H1 (cell line): Measurements from ENCODE around the gene LRPPRC. TPM values are rescaled to one million over a fixed set of nuclear protein-coding genes. Genes with fewer than 3 reads are reported as not detected.

ENCODE experiments used
- CTCF ChIA-PET: fragments of 300-600 bp; sonication (Branson Sonifier 250); formaldehyde crosslinking; loops from one replicate; lab custom pipeline; 2021; ENCODE audit not compliant: partially characterized antibody; lab: Charles Lee
- POLR2A ChIA-PET: fragments of 300-600 bp; sonication (Branson Sonifier 250); formaldehyde crosslinking; loops from one replicate; lab custom pipeline; 2021; ENCODE audit warnings: inconsistent platforms; ENCODE audit not compliant: partially characterized antibody; lab: Charles Lee
- DNase-seq, 2 experiments: peaks; one replicate each; pipeline versions ENCODE4 v3.0.0 to v3.0.0-alpha.2; 2010 to 2022; ENCODE audit warnings: low spot score in 2 of 2, low read depth in 1 of 2, mixed read lengths in 1 of 2
- FAIRE-seq: peaks from 2 replicates; lab custom pipeline; 2011; peaks lifted over from hg19 to GRCh38; lab: Jason Lieb, UNC
- H2AFZ ChIP-seq: 2 replicates; pipeline ENCODE4 v1.8.1; 2012; ENCODE audit warnings: low read length, inconsistent platforms
- H2AK5ac ChIP-seq: 2 replicates; pipeline ENCODE4 v1.6.1; 2013; ENCODE audit warnings: low read depth, low read length
- H2BK120ac ChIP-seq: replicated peaks from 2 replicates; pipeline ENCODE3; 2013; ENCODE audit warnings: low read depth, low read length, inconsistent platforms
- H2BK12ac ChIP-seq: 2 replicates; pipeline ENCODE4 v1.6.1; 2013; ENCODE audit warnings: low read depth, low read length
- H2BK15ac ChIP-seq: 2 replicates; pipeline ENCODE4 v1.6.1; 2013; ENCODE audit warnings: low read length
- H2BK20ac ChIP-seq: 2 replicates; pipeline ENCODE4 v1.6.1; 2013; ENCODE audit warnings: low read length
- H2BK5ac ChIP-seq: 2 replicates; pipeline ENCODE4 v1.6.1; 2013; ENCODE audit warnings: low read depth, low read length
- H3K14ac ChIP-seq: 2 replicates; pipeline ENCODE4 v1.6.1; 2013; ENCODE audit warnings: inconsistent platforms; ENCODE audit not compliant: insufficient read length
- H3K18ac ChIP-seq: 2 replicates; pipeline ENCODE4 v1.6.1; 2013; ENCODE audit warnings: low read length; ENCODE audit errors: extremely low read depth
- H3K23ac ChIP-seq: 2 replicates; pipeline ENCODE4 v1.6.1; 2013; ENCODE audit warnings: inconsistent platforms; ENCODE audit not compliant: insufficient read length
- H3K23me2 ChIP-seq: 2 replicates; pipeline ENCODE4 v1.6.1; 2013; ENCODE audit warnings: low read depth, low read length
- H3K27ac ChIP-seq: 2 replicates; pipeline ENCODE4 v1.6.1; 2011; ENCODE audit warnings: low read depth, low read length, inconsistent platforms
- H3K27me3 ChIP-seq, 4 experiments: replicated peaks in 1 of 4; 1 replicate in 1 of 4; 2 replicates in 3 of 4; pipeline versions ENCODE4 v1.6.1 to v1.8.1; 2011 to 2013; ENCODE audit warnings: low read length in 3 of 4, mild to moderate bottlenecking in 3 of 4, inconsistent platforms in 2 of 4, mixed read lengths in 2 of 4, moderate library complexity in 1 of 4; ENCODE audit not compliant: control insufficient read depth in 3 of 4, insufficient read depth in 3 of 4; ENCODE audit errors: extremely low read depth in 1 of 4
- H3K36me3 ChIP-seq, 4 experiments: 2 replicates each; pipeline versions ENCODE4 v1.6.1 to v1.8.1; 2011 to 2013; ENCODE audit warnings: mild to moderate bottlenecking in 4 of 4, low read length in 3 of 4, moderate library complexity in 2 of 4, control low read depth in 1 of 4, inconsistent platforms in 1 of 4; ENCODE audit not compliant: insufficient read depth in 4 of 4, control insufficient read depth in 2 of 4
- H3K4ac ChIP-seq: replicated peaks from 2 replicates; pipeline ENCODE3; 2013; ENCODE audit warnings: low read length, low read depth, mixed read lengths, inconsistent platforms; ENCODE audit not compliant: insufficient read length
- H3K4me1 ChIP-seq, 4 experiments: replicated peaks in 1 of 4; 1 replicate in 1 of 4; 2 replicates in 3 of 4; pipeline versions ENCODE4 v1.6.1 to v1.8.1; 2011 to 2013; ENCODE audit warnings: low read length in 3 of 4, inconsistent platforms in 2 of 4, mixed read lengths in 1 of 4; ENCODE audit not compliant: insufficient read depth in 4 of 4, control insufficient read depth in 3 of 4
- H3K4me2 ChIP-seq, 2 experiments: 2 replicates each; pipeline versions ENCODE4 v1.6.1 to v1.8.1; 2011 to 2013; ENCODE audit warnings: low read depth in 2 of 2, low read length in 2 of 2, control low read depth in 1 of 2, inconsistent platforms in 1 of 2, mild to moderate bottlenecking in 1 of 2; ENCODE audit not compliant: insufficient read depth in 1 of 2
- H3K4me3 ChIP-seq, 4 experiments: fragments of 200-600, 300-600 bp in 1 of 4; sonication (generic), shearing (Covaris generic), sonication (Bioruptor Twin) in 1 of 4; 2 replicates each; pipeline versions ENCODE4 v1.5.1 to v1.8.1; 2011 to 2016; ENCODE audit warnings: low read length in 4 of 4, low read depth in 3 of 4, control low read depth in 2 of 4, inconsistent platforms in 2 of 4, mild to moderate bottlenecking in 2 of 4, mixed read lengths in 1 of 4, moderate library complexity in 1 of 4; ENCODE audit not compliant: insufficient read depth in 2 of 4; ENCODE audit errors: extremely low read depth in 1 of 4
- H3K56ac ChIP-seq: replicated peaks from 2 replicates; pipeline ENCODE3; 2013; ENCODE audit warnings: low read depth, mild to moderate bottlenecking, mixed read lengths, low read length, inconsistent platforms; ENCODE audit not compliant: insufficient read length
- H3K79me1 ChIP-seq: 2 replicates; pipeline ENCODE4 v1.6.1; 2013; ENCODE audit warnings: low read depth, low read length, control low read depth
- H3K79me2 ChIP-seq, 2 experiments: 2 replicates each; pipeline versions ENCODE4 v1.6.1 to v1.8.1; 2012 to 2013; ENCODE audit warnings: low read length in 2 of 2, mild to moderate bottlenecking in 2 of 2, inconsistent platforms in 1 of 2; ENCODE audit not compliant: insufficient read depth in 2 of 2, control insufficient read depth in 1 of 2
- H3K9ac ChIP-seq, 4 experiments: replicated peaks in 1 of 4; 1 replicate in 1 of 4; 2 replicates in 3 of 4; pipeline versions ENCODE4 v1.6.1 to v1.8.1; 2011 to 2013; ENCODE audit warnings: low read depth in 3 of 4, low read length in 3 of 4, control low read depth in 2 of 4, mild to moderate bottlenecking in 2 of 4, moderate library complexity in 2 of 4, inconsistent platforms in 1 of 4; ENCODE audit errors: extremely low read depth in 1 of 4
- H3K9me3 ChIP-seq, 2 experiments: 2 replicates each; pipeline versions ENCODE4 v1.6.1 to v1.8.1; 2012 to 2013; ENCODE audit warnings: mild to moderate bottlenecking in 2 of 2, moderate library complexity in 2 of 2, control low read depth in 1 of 2, inconsistent platforms in 1 of 2, low read depth in 1 of 2, low read length in 1 of 2, mixed read lengths in 1 of 2; ENCODE audit not compliant: insufficient read depth in 2 of 2
- H4K20me1 ChIP-seq, 2 experiments: replicated peaks in 1 of 2; 2 replicates each; pipeline versions ENCODE3 to v1.8.1; 2011 to 2013; ENCODE audit warnings: inconsistent platforms in 2 of 2, low read length in 2 of 2, mild to moderate bottlenecking in 1 of 2; ENCODE audit not compliant: insufficient read depth in 2 of 2, control insufficient read depth in 1 of 2
- H4K5ac ChIP-seq: 2 replicates; pipeline ENCODE4 v1.6.1; 2013; ENCODE audit warnings: low read length, low read depth, mixed read lengths, inconsistent platforms; ENCODE audit not compliant: insufficient read length
- H4K8ac ChIP-seq: 2 replicates; pipeline ENCODE4 v1.8.0; 2013; ENCODE audit warnings: mild to moderate bottlenecking, moderate library complexity, low read length, inconsistent platforms; ENCODE audit not compliant: insufficient read depth; ENCODE audit errors: extremely low read depth
- H4K91ac ChIP-seq: replicated peaks from 2 replicates; pipeline ENCODE3; 2013; ENCODE audit warnings: low read length, mixed read lengths, inconsistent platforms; ENCODE audit not compliant: insufficient read length
- BCL11A ChIP-seq, 2 experiments: IDR thresholded peaks; one replicate each; pipeline ENCODE4 v1.6.1; 2011; ENCODE audit warnings: low read depth in 2 of 2, low read length in 2 of 2, mild to moderate bottlenecking in 2 of 2
- JUN ChIP-seq: IDR thresholded peaks from 2 replicates; pipeline ENCODE4 v1.6.1; 2011; ENCODE audit warnings: low read depth, mild to moderate bottlenecking, improper control_type of control experiment, low read length
- RNF2 ChIP-seq: fragments of 200-900, 300-1000 bp; sonication (generic); IDR thresholded peaks from 2 replicates; pipeline ENCODE4 v1.7.1; 2016; ENCODE audit warnings: borderline replicate concordance, low read depth, mild to moderate bottlenecking, antibody characterized with exemption, low read length; ENCODE audit not compliant: poor library complexity, severe bottlenecking; ENCODE audit errors: missing control alignments
- WGBS, 2 experiments: shearing (Covaris generic) in 1 of 2; methylation state at CpG; one replicate each; pipeline versions ENCODE4 v1.1.6 to v1.1.7; 2013 to 2015; ENCODE audit warnings: low lambda C conversion rate in 2 of 2, mixed read lengths in 2 of 2, inconsistent platforms in 1 of 2, low coverage in 1 of 2, missing lambda C conversion rate in 1 of 2; ENCODE audit not compliant: insufficient replicate concordance in 2 of 2, insufficient coverage in 1 of 2, insufficient read length in 1 of 2; ENCODE audit errors: extremely low coverage in 1 of 2, missing lambda C conversion rate in 1 of 2; 5-methylcytosine and 5-hydroxymethylcytosine counted together
- polyA plus RNA-seq, 7 experiments: library from polyadenylated mRNA; depleted of rRNA in 3 of 7; stranded (reverse) in 5 of 7; unstranded in 2 of 7; fragments of >200 nt in 5 of 7; fragments of 200-250 nt in 2 of 7; gene quantifications; 1 replicate in 5 of 7; 2 replicates in 1 of 7; 4 replicates in 1 of 7; pipeline versions ENCODE4 v1.2.1 to v1.2.3, GENCODE V29; 2011 to 2013; ENCODE audit warnings: missing spikeins in 2 of 7, mixed read lengths in 2 of 7
- total RNA-seq: library from RNA; stranded (reverse); fragmentation: NEBNext Ultra II Directional; extraction: Animal tissue kit (Norgen Biotek cat#: 25700); gene quantifications from 2 replicates; pipeline ENCODE4 v1.2.1, GENCODE V29; 2021

Gene LRPPRC
- total and polyA plus RNA-seq, 2 of the 8 experiments (the other 6 are each of a cell fraction or from before 2014, with no cell fraction given) = 43.4 to 167 TPM

GRCh38 chr2:43946685-43947084 lies 49.1 kb downstream of the LRPPRC start:
- Histone ChIP-seq H3K36me3 (peaks cover 11 to 97% (median 48%) of the 10 kb centered on the region in 4 experiments), H3K27me3 (no peaks in the 10 kb centered on the region), H3K4me3 (no peak overlapping the region), H2BK15ac (no peak overlapping the region), H3K14ac (no peak overlapping the region), H4K8ac (no peak overlapping the region), H3K56ac (no peak overlapping the region), H2AFZ (no peak overlapping the region), H3K79me1 (no peaks in the 10 kb centered on the region), H3K9me3 (no peaks in the 10 kb centered on the region), H2BK120ac (no peak overlapping the region), H4K20me1 (peaks cover 4% of the 10 kb centered on the region in 2 experiments), H3K23ac (no peak overlapping the region), H2BK5ac (no peak overlapping the region), H3K4me1 (peaks cover 4 to 14% (median 11%) of the 10 kb centered on the region in 4 experiments; a peak in 6 of 7 replicates), H4K91ac (no peak overlapping the region), H3K4me2 (no peak overlapping the region), H2BK20ac (no peak overlapping the region), H3K4ac (no peak overlapping the region), H3K23me2 (no peaks in the 10 kb centered on the region), H3K9ac (no peak overlapping the region; a peak in 1 of 7 replicates), H3K79me2 (peaks cover 0 to 3% of the 10 kb centered on the region in 2 experiments; a peak in 1 of 4 replicates), H2AK5ac (no peak overlapping the region), H4K5ac (no peak overlapping the region), H2BK12ac (no peak overlapping the region), H3K18ac (no peak overlapping the region), H3K27ac (no peak overlapping the region)
- DNase-seq (no peak), FAIRE-seq (no peak)
- ChIA-PET CTCF (no interaction called here), POLR2A (interaction anchor here (0.7 to 0.8 kb wide), 3 partner anchors 9 to 34 kb away, joined by 3 to 4 read pairs (median 3); no protein-coding TSS in a partner anchor)
- WGBS, 2 experiments = 96% methylated on average over 4 of the region's 4 CpGs; no CpG with 5 or more reads in 1 of the 2 experiments
- TF ChIP-seq BCL11A (IDR thresholded peaks at IDR 0.05; ENCODE audit: low read depth in 2 of 2, low read length in 2 of 2) (no peak), RNF2 (no peak), JUN (no peak)
